ENCODE measurements around the gene ESYT1.

DNA sequence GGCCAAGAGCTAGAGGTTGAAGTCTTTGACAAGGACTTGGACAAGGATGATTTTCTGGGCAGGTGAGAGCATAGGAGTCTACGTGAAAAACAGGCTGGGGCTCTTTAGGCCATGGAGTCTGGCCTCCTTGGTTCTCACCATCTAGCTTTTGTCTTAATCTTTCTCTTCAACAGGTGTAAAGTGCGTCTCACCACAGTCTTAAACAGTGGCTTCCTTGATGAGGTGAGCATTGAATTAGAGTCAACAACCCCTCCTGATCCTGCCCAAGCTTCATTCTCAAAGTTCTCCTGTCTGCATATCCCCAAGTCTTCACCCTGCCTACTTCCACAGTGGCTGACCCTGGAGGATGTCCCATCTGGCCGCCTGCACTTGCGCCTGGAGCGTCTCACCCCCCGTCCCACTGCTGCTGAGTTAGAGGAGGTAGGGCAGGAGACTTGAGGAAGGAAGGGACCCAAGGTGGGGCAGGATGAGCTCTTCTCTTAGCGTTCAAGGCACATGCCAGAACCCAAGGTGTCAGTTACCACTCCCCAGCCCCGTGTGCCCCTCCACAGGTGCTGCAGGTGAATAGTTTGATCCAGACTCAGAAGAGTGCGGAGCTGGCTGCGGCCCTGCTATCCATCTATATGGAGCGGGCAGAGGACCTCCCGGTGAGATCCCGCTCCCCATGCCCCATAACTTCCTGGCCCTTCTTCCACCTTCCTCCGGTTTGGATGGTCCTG, 9.9 kb downstream of the ESYT1 start:
- TF ChIP-seq CTCF (IDR thresholded peaks at IDR 0.05; ENCODE audit: poor library complexity): no peak
- TF ChIP-seq EZH2 (IDR thresholded peaks at IDR 0.05; ENCODE audit: borderline replicate concordance): no peak
- no peak for TF ChIP-seq EZH2phosphoT487 (IDR thresholded peaks at IDR 0.05; ENCODE audit: low read depth, severe bottlenecking, unreplicated experiment)
